Daoy (cell line): ENCODE data around the gene NARF. TPM values are rescaled to one million over a fixed set of nuclear protein-coding genes. Genes with fewer than 3 reads are reported as not detected.

Experiments
- DNase-seq: peaks from one replicate; pipeline ENCODE4 v3.0.0-alpha.2; 2015; ENCODE audit warnings: low read depth
- total RNA-seq: library from RNA; depleted of rRNA; stranded (reverse); fragments of >200 nt; shearing (Covaris generic); gene quantifications from 2 replicates; pipeline ENCODE4 v1.2.3, GENCODE V29; 2014

The NARF gene
- total RNA-seq, 1 experiment from 2014 or later, result 59.4 TPM

GRCh38 chr17:82474223-82475010, 15.9 kb downstream of the NARF start:
- no peak for DNase-seq

DNA sequence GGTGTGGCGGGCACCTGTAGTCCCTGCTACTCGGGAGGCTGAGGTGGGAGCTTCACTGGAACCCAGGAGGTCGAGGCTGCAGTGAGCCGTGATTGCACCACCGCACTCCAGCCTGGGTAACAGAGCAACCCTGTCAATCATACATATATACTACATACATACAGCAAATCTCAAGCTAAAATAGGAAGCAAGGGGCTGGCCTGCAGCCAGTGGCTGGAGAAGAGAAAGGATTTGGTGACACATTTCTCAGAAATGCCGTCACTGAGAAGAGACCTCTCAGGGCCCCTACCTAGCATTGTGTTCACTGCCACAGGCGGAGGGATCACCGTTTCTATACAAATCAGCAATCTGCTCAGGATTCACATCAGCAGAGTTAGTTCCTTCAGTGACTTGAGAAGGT, 16.9 kb downstream of the NARF start:
- DNase-seq, result no peak

DNA sequence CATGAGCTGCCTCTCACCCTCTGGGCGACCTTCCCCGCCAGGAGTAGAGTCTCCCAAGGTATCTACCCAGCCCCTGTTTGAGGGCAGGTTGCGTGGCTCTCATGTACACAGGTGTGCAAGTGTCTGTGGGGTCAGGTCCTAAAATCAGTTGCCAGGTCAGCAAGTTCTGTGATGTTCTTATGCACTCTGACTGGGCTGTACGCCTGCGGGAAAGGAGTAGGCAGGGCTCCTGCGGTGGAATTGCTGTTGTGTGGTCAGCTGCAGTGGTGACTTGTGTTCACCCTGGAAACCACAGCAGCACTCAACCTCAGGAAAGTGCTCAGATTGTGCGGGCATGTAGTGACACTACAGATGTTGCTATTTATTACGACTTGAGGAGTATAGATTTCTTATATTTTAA, 19.4 kb downstream of the NARF start:
- DNase-seq, result no peak

DNA sequence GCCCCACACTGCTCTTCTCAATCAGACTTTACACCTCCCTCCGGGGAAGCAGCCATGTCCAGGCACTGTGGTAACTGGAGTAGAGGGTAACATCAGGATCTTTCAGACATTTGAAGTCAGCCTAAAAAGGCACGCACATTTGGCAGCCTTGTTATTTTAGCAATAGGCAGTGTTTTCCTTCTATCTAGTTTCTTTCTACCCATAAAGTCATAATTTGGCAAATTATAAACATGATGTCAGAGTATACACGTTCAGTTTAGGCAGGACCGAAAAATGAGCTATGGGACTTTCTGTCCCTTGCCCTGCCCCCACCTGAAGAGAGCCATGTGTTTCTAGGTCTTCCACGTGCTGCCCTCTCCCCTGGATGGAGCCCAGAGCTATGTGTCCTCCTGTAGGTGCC, 21.1 kb downstream of the NARF start:
- no peak for DNase-seq

GRCh38 chr17:82480318-82480717, 21.8 kb downstream of the NARF start:
- no peak for DNase-seq

DNA sequence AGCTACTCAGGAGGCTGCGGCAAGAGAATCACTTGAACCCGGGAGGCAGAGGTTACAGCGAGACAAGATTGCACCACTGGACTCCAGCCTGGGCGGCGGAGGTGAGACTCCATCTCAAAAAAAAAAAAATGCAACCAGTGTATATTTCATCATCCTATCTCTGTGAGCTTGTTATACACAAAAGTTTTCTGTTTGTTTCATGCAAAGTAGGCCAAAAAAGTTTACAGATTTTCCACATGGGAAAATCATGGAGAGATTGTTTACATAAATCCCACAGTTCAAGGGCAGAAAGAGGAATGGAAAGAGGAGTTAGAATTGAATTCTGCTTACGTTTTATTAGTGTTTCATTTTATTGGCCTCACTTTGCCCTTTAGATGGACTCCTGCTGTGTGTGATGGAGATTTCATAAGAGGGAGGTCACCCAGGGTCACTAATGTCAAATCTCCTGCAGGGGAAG, 24.7 kb downstream of the NARF start:
- DNase-seq, result no peak

- no peak for DNase-seq
These were observed 25.3 kb downstream of the NARF start for GRCh38 chr17:82483836-82484235.

DNA sequence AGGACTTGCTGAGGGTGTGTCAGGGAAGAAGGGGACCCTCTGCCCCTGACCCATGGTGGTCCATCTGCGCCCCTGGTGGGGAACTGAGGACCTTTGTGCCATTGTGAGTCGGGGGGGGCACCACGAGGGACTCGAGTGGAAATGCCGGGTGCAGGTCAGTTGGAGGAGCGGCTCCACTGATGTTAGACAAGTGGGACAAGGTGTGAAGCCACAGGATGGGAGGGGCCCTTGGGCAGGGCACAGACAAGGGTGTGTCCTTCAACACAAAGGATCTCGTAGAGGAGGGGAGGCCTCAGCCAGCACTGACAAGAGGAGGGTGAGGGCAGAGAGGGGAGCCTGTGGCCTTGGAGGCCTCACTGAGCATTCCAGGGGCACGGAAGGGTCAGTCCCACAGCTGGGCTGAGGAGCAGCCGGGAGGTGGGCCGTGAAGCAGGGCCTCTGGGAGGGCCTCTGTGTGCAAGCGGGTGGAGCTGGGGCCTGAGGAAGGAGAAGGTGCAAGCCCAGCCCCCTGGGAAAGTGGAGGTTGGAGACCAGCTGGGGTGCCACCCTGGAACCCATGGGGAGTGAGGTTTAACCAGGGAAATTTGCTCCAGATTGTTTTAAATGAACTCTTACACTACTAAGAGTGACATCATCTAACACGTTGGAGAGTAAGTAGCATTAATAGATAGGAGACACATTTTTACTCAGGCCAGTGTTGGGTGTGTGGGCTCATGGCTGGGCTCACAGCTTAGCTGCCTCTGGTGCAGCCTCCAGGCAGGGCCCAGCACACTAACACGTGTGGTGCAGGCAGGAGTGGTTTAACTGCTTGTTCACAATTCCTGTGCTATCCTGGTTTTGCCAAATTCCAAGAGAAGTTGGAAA, 27.9 kb downstream of the NARF start:
- no peak for DNase-seq

DNA sequence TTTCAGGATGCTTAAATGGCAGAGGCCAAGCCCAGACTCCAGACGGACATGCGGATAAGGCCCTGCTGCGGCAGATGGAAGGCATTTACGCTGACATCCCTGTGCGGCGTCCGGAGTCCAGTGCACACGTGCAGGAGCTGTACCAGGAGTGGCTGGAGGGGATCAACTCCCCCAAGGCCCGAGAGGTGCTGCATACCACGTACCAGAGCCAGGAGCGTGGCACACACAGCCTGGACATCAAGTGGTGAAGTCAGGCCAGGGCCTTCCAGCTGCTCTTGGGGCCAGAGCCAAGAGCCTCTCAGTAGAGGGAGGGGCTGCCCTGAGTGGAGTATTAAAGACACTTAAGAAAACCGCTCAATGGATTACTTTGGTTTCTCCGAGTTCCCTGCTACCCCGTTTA, 29.4 kb downstream of the NARF start:
- no peak for DNase-seq

DNA sequence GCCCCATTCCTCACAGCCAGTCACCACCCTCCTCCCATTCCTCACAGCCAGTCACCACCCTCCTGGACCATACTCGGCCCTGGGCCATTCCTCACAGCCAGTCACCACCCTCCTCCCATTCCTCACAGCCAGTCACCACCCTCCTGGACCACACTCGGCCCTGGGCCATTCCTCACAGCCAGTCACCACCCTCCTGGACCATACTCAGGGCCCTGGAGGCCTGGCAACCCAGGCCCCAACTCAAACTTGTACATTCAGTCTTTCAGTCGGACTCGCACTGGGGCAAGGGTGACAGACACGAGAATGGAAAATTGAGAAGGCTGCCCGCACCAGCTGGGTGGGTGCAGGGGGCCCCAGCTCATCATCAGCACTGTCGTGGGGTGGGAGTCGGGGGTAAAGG, 30.6 kb downstream of the NARF start:
- DNase-seq, result no peak

GRCh38 chr17:82489851-82490511, 31.4 kb downstream of the NARF start:
- no peak for DNase-seq

DNA sequence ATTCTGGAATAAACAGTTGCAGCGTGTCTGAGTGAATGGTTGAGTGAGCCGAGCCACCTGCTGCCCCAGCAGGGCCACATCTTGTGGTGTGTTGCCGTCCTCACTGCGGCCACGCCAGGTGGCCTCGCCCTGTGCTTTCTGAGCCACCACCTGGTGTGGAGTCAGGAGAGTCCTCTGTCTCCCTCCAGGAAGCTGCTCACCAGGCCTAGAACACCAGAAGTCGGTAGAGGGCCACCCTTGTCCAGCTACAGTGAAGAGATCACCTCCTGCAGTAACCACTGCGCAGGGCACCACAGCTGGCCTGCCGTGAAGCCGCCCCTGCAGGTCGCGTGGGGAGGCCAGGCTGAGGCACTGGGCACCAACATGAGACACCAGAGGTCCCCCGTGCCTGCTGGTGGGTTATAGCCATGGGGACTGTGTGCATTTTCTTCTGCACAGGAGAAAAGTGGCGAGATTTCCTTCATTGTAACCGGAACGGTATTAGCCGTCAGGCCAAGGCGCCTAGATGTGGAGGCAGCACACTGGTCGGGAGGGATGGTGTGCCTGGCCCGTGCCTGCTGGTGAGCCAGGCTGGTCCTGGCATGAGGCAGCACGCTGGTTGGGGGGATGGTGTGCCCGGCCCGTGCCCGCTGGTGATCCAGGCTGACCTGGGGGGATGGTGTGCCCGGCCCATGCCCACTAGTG, 32.1 kb downstream of the NARF start:
- DNase-seq, result no peak

DNA sequence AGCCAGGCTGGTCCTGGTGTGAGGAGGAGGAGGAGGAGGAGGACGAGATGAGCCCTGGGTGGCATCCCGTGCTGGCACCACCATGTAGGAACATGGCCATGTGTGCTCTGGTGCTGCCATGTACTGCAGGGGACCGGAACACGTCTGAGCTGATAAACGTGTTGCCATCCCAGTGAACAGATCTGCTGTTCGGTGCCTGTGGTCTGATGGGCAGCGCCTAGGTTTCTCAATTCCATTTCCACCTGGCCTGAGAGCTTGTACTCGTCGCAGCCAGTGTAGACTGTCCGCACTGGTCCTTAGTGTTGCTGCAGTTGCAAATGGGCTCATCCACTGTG, 32.6 kb downstream of the NARF start:
- DNase-seq, result no peak

DNA sequence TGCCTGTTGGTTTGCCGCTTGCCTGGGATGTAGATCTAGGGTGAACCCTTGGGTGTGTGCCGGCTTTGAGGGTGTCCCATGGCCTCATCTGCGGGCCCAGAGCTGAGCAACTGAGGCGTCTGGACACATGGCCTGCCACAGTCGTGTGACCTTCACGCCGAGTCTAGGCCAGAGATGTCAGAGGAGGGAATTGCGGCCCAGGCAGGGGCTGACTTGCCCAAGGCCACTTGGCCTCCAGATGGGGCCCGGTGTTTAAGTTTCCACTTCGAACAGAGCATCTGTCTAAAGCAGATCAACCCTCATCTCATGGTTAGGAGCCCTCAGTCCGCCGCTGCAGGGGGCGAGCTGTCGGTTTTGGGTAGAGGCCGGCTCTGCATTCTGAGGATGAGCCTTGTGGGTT, 33.0 kb downstream of the NARF start:
- DNase-seq, result no peak

GRCh38 chr17:82492643-82493225, 34.2 kb downstream of the NARF start:
- peak; percentile 54 for DNase-seq

DNA sequence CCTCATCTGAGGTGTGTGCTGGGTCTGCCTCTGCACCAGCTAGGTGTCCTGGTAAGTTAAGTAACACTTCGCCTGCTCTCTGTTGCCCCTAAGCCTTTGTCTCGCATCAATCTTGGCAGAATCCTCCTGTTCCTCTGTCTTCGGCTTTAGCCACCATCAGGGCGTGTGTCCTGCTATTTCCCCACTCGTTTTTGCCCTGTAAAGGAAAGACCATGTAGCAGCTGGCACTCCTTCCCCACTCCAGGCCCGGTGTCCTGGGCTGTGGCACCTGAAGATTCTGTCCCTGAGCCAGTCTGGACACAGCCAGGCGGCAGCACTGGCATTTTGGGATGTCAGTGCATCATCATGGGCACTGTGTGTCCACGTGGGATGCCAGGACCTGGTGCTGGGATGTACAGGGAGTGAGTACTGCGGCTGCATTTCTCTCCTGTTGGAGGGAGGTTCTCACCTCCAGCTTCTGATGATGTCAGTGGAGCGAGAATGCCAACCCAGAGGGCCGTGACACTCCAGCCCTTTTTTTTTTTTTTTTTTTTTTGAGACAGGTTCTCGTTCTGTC, 34.8 kb downstream of the NARF start:
- peak; percentile 41 for DNase-seq

DNA sequence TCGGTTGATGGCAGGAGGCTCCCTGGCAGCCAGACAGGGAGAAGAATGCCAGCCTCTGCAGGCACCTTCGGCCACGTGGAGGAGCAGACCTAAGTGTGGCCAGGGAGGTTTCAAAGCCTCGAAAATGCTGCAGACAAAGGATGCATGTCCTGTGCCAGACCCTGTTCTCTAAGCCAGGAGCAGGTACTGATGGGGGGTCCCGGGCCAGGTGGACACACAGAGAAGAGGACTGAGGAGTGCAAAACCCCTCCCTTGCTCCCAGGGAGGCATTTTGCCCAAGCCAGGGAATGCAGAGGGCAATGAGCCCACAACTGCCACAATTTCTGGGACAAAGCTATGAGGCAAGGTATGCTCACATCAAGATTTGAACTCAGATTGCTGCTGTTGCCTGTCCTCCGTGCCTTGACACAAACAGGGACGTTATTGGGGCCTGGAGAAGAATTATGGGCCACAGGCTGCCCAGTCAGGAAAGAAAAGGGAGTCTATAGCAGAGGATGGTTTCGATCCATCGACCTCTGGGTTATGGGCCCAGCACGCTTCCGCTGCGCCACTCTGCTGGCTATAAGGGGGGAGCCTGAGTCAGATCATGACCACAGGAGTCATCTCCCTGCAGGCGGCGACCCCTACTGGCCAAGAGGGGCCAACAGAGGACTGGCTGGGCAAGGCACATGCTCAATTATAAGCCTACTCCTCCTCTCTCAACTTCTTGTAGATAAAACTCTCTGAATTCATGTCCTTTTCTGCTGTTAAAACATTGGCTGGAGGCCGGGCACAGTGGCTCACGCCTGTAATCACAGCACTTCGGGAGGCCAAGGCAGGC, 35.9 kb downstream of the NARF start:
- DNase-seq, result peak; percentile 98

DNA sequence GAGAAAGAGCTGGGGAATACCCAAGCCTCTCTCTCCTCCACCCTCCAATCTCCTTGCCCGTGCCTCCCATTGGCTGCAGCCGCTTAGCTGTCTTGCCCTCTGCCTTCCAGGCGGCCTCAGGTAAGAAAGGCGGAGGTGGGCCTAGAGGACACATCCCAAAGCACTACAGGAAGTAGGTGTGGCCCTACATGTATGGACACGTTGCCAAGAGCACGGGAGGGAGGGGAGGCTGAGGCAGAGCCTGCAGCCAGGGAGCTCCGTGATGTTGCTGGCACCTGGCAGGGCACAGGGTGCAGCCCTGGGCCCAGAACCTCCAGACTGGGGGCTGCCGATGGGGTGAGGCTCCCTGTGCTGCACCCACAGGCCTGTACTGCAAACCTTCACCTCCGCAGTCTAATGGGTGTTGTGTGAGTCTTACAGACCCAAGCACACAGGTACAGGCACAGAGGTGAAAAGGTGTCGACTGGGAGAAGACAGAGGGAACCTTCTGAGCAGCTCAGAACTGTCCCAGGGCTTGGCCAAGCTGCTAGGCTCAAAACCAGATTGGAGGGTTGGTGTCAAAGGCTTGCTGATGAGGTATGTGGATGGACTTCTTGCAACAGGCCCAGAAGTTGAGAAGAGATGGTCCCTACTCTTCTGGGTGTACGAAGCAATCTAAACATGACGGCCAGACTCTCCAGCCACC, 37.4 kb downstream of the NARF start:
- DNase-seq, result no peak

GRCh38 chr17:82496529-82497434, 38.2 kb downstream of the NARF start:
- DNase-seq, result peak; percentile 98
